H54 (cell line): ENCODE data around the gene CALCOCO1.
A peak's percentile ranks its signal among the peaks of the same experiment; 100 is the strongest.

Source experiments
- DNase-seq: peaks from one replicate; pipeline ENCODE4 v3.0.0; 2011; ENCODE audit warnings: low spot score, mixed read lengths; ENCODE audit not compliant: insufficient read length
- FAIRE-seq: peaks from 3 replicates; lab custom pipeline; 2011; peaks lifted over from hg19 to GRCh38; lab: Jason Lieb, UNC
- POLR2A ChIP-seq: IDR thresholded peaks from 2 replicates; pipeline ENCODE4 v1.6.1; 2011; ENCODE audit warnings: low read depth, mild to moderate bottlenecking, low read length

CALCOCO1 gene

DNA sequence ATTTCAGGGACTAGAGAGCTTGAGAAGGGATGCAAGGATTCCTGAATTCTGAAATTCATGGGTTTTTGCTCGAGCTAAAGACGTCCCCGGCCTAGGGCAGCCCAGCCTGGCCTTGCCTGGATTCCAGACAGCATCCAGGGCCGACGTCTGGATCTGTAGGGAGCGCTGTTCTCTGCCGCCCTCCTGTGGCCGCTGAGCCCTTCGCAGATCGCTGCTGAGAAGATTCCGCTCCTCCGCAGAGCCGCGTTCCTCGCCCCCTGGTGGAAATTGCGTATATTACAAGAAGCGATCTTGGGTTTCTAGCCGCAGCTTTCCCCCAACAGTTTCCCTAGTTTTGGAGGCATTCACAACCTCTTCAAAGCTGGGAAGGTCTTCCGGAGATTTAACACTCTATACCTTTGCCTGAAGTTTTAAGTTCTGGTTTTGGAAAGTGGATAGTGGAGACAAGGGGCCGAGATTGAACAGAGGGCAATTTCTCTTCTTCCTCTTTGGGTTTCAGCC, 19.4 kb upstream of the CALCOCO1 start:
- TF ChIP-seq POLR2A, result no peak
- peak; percentile 78 for FAIRE-seq
- DNase-seq, result peak; percentile 95

DNA sequence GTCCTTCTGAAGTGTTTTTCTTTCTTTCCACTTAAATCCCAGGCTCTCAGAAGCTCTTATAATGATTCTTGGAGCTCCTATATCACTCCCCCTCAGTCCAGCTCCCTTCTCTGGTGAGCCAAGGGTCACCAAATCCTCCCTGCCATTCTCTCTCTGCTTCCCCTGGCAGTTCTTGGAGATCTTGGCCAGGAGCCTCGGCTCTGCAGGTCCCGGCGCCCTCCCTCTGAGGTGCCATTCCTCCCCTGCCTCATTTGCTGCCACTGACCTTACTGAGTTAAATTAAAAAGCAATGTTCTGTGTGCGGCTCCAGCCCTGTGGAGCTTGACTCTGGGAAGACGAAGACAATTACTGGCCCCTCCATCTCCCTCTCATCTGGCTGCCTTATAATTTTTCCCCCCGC, 17.5 kb upstream of the CALCOCO1 start:
- DNase-seq (no peak), FAIRE-seq (no peak)
- no peak for TF ChIP-seq POLR2A

DNA sequence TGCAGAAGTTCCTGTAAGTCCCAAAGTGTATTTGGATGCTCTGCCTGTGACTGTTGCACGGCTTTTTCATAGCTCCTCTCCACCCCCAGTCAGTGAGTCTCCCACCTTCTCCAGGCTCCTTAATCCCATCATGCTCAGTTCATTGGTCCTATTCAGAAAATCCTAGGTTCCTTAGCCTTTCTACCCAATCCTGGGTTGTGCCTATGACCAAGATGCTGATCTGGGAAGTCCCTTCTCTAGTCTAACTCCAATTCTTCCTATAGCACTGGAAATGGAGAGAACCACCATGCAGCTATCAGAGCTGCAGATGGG, 16.8 kb upstream of the CALCOCO1 start:
- FAIRE-seq, result no peak
- no peak for TF ChIP-seq POLR2A
- DNase-seq, result no peak

DNA sequence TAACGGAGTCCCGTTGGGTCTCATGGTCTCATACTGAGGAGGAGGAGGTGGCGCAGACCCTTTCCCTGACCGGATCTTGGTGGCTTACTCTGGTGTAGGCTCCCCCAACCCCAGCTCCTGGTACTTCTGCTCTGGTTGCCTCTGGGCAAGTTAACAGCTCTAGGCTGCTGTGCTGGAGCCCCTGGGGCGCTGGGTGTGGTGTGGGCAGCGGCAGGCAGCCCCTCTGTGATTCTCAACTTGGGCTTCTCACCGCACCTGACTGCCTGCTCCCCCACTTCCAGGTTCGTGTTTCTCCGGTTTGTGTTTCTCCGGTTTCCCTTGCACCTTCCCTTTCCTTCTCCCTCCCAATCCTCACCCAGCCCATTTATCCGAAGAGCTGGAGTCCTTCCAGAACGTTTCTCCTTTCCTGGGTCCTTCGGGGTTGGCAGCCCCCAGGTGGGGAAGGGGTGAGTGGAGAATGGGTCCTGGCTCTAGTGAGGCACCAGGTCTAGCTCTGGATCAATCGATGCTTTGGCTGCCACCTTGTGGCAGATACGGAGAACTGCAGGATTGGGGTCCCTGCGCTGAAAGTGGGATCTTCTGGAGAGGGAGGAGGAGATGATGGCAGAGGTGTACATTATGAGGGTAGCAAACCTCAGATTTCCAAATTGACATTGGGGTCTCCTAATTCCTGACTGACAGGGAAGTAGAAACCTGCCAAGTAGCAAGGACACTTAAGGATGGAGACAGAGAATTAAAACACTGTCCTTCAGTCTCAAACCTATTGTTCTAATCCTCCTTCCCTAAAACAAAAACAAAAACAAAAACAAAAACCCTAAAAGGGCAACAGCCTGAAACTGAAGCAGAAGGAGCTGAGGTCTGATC, 16.2 kb upstream of the CALCOCO1 start:
- no peak for TF ChIP-seq POLR2A
- DNase-seq, result peak; percentile 75
- FAIRE-seq, result peak; percentile 11

DNA sequence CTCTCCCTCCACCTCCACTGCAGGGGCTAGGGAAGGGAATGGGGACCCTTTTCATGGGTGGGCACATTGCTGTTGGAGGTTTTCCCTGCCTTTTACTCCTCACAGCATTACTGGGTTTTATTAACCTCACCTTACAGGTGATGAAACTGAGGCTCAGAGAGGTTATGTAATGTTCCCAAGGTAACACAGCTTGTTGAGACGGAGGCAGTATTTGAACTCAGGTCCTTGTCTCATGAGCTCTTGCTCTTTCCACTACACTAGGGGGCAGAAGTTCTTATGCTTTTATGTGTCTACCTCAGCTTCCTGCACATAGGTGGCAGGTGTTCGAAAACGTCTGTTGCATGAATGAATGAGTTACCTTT, 12.9 kb upstream of the CALCOCO1 start:
- DNase-seq (no peak), FAIRE-seq (no peak)
- no peak for TF ChIP-seq POLR2A

DNA sequence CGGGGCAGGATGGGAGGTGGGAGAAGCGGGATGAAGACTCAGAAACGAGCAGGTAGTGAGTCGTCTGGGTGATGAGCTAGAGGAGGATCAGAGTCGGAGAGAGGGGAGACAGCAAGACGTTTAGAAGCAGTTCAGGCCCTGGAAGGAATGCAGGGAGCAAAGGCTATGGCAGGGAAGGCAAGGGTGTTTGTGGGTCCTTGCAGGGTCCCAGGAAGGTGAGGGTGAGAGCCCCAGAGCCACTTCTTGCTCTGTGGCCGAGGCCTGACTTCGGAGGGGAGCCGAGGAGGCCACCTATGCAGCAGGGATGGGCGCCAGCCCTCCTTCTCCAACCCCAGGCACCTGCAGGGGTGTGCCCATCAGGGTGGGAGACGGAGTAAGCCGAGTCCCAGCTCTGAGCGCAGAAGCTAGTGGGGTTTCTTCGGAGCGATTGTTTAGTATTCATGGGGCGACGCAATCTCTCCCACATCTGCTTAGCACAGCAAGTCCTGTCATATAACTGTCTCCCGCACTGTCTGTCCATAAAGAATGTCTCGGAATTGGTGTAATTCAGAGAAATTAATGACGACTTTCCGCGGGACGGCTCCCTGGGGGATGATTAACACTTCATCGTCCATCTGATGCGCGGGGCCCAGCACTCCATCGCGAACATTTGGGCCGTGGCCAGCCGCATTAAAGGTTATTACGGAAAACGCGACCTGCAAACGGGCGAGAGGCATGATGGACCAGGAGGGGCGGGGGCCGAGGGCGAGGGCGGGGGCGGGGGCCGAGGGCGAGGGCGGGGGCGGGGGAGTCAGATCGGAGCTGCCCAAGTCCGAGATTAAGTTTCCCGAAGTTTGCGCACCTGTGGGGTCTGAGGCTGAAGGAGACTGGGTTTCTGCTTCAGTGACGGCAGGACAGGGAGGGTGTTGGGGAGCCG, 12.2 kb upstream of the CALCOCO1 start:
- DNase-seq (no peak), FAIRE-seq (no peak)
- no peak for TF ChIP-seq POLR2A

DNA sequence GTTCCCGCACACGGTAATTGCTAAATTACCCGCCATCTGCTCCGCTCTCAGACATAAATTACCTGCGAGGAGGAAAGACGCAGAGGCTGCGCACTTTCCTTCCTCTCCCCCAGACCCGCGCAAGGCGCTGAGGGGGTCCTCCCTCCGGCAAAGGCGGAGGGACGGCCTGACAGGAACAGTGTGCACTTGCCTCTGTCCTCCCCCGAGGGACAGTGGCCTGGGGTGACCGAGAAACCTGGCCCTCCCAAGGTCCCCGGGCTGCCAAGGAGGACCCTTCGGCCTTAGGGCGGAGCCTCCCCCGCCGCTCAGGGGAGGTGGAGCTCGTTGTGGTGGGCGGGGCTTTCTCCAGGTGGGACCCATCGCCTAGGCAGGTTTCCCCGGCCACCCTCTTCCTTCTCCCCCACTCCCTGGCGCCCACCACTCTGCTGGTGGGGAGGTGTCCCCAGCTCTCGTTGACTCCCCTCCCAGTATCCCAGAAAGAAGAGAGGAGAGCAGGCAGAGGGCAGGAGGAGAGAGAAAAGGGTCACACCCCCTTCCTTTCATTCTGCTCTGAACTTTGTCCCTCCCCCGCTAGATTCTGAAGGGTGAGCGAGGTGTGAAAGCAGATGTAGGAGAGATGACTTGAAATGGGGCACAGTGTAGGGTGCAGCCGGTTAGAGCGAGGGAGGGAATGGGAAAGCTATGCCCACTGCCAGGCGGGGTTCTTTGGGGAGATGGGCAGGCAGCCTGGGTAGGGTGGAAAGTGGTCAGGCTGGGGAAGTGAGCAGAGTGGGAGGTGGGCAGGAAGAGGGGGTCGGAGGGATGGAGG, 11.4 kb upstream of the CALCOCO1 start:
- DNase-seq (no peak), FAIRE-seq (no peak)
- TF ChIP-seq POLR2A, result no peak

DNA sequence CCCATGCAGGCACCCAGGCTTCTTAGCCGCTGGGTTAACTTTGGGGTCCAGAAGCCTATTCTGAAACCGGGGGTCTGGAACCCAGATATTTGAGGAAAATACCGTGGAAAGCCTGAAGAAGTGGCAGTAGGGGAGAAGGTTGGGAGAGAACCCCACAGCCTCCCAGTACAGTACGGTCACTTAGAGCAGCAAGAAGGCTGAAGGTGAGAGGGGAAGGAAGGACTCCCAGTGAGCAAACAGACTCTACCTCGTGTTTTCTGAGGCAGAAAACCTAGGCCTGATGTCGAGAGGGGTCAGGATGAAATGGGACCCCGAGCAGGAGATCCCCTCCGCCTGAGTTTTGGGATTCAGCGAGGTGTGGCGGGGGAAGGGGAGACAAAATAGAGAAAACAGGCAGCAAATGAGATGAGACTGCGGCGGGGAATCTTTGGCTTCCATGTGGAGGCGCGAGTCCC, 10.7 kb upstream of the CALCOCO1 start:
- no peak for DNase-seq
- no peak for FAIRE-seq
- no peak for TF ChIP-seq POLR2A

DNA sequence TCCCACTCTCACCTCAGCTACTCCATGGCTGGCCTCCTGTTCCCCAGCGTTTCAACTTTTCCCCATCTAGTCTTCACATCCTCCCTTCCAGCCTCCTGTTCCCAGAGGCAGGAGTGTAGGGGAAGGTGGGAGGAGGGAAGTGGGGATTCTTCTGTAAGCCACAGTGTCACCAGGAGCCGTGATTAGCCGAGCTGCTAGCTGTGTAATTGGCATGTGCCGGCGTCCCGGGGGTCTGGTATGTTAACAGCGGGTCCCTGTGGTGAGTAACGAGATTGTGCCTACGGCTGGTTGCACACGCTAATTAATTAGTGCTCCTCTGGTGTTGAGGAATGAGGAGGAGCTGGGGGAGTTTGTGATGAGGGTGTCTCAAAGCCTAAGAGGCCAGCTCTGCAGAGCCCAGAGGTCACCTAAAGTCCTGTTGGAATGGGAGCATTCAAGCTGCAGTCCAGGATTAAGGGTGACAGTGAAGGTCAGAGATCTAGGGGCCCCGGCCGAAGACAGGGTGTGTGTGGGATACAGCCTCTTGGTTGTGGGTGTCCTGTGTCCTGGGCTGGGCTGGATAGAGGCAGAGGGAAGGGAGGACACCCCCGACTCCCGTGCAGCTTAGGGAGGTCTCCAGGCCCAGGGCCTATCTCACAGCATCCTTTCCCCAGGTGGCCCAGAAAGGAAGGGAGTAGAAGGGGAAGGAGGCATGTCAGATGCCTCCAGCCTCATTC, 10.0 kb upstream of the CALCOCO1 start:
- DNase-seq, result no peak
- TF ChIP-seq POLR2A, result no peak
- FAIRE-seq, result no peak

- FAIRE-seq, result no peak
- DNase-seq, result no peak
- TF ChIP-seq POLR2A, result no peak
Measured at GRCh38 chr12:53736592-53736991, 9.3 kb upstream of the CALCOCO1 start.

- FAIRE-seq, result no peak
- no peak for DNase-seq
- no peak for TF ChIP-seq POLR2A
Measured at GRCh38 chr12:53735556-53735955, 8.3 kb upstream of the CALCOCO1 start.

- DNase-seq (no peak), FAIRE-seq (no peak)
- TF ChIP-seq POLR2A, result no peak
Measured at GRCh38 chr12:53734425-53734824, 7.2 kb upstream of the CALCOCO1 start.

DNA sequence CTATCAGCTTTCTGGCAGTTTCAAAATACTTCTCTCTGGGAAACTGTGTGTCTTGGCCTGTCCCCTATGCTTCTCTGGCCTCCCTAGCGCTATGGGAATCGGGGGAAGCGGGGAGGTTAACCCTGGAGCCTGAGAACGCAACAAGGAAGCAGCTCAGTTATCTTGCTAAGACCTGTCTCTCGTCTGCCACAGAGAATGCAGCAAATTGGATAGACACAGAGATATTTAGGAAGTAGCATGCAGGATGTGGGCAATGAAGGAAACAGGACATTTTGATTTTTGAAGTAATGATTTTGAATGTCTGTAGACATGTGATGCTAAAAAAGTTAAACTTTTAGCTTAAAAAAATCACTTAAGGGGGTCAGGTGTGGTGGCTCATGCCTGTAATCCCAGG, 6.6 kb upstream of the CALCOCO1 start:
- DNase-seq, result no peak
- FAIRE-seq, result no peak
- TF ChIP-seq POLR2A, result no peak
